Panc1 (cell line): ENCODE measurements around the gene HUS1. TPM values are rescaled to one million over a fixed set of nuclear protein-coding genes. Genes with fewer than 3 reads are reported as not detected.

ENCODE experiments used
- ATAC-seq: fragments of 200-7000 bp; cut with Tn5 transposase; 2 replicates; pipeline ENCODE4 v1.9.1; 2020; ENCODE audit warnings: mild to moderate bottlenecking, moderate library complexity
- BruUV-seq: library from RNA; stranded (reverse); fragments of 400-500 nt; replicated peaks from 2 replicates; lab custom pipeline; 2021; lab: Mats Ljungman, UMichigan
- CTCF ChIA-PET: fragments of 300-600 bp; sonication (Branson Sonifier 250); formaldehyde crosslinking; loops from one replicate; lab custom pipeline; 2022; ENCODE audit warnings: antibody characterized with exemption; lab: Charles Lee
- POLR2A ChIA-PET: fragments of 300-600 bp; sonication (Branson Sonifier 250); formaldehyde crosslinking; loops from one replicate; lab custom pipeline; 2022; ENCODE audit warnings: antibody characterized with exemption; lab: Charles Lee
- DNase-seq: peaks from one replicate; pipeline ENCODE4 v3.0.0-alpha.2; 2010; ENCODE audit warnings: low read depth, low spot score
- H3K27ac ChIP-seq: 2 replicates; pipeline ENCODE4 v1.5.1; 2011; ENCODE audit warnings: mild to moderate bottlenecking, low read length, inconsistent platforms
- H3K27me3 ChIP-seq: fragments of 200-500 bp; sonication (Bioruptor generic); 2 replicates; pipeline ENCODE4 v1.6.0; 2014; ENCODE audit warnings: low read length, inconsistent platforms; ENCODE audit not compliant: control insufficient read depth, insufficient read depth
- H3K36me3 ChIP-seq: fragments of 200-500 bp; sonication (Bioruptor generic); 2 replicates; pipeline ENCODE4 v1.5.1; 2014; ENCODE audit warnings: inconsistent platforms, mild to moderate bottlenecking, low read length, moderate library complexity; ENCODE audit not compliant: control insufficient read depth, insufficient read depth
- H3K4me1 ChIP-seq: 2 replicates; pipeline ENCODE4 v1.5.1; 2011; ENCODE audit warnings: inconsistent platforms, mild to moderate bottlenecking, low read length, moderate library complexity; ENCODE audit not compliant: control insufficient read depth, insufficient read depth
- H3K4me3 ChIP-seq, 2 experiments: 2 replicates each; pipeline ENCODE4 v1.5.1; 2011 to 2012; ENCODE audit warnings: low read depth in 2 of 2, low read length in 2 of 2, mild to moderate bottlenecking in 2 of 2, inconsistent platforms in 1 of 2, moderate library complexity in 1 of 2
- H3K9me3 ChIP-seq: fragments of 200-500 bp; sonication (Bioruptor generic); 2 replicates; pipeline ENCODE4 v1.5.1; 2014; ENCODE audit warnings: low read depth, mild to moderate bottlenecking, inconsistent platforms, low read length, moderate library complexity; ENCODE audit not compliant: control insufficient read depth, insufficient read depth
- CTCF ChIP-seq: fragments of 450-650 bp; IDR thresholded peaks from 2 replicates; pipeline ENCODE4 v1.5.1; 2017; ENCODE audit warnings: mild to moderate bottlenecking
- POLR2AphosphoS5 ChIP-seq: IDR thresholded peaks from 2 replicates; pipeline ENCODE4 v1.6.1; 2012; ENCODE audit warnings: mild to moderate bottlenecking, low read depth, low read length, moderate library complexity
- REST ChIP-seq, 2 experiments: IDR thresholded peaks; 2 replicates each; pipeline ENCODE4 v1.6.1; 2011 to 2012; ENCODE audit warnings: low read depth in 2 of 2, control low read depth in 1 of 2, low read length in 1 of 2, mild to moderate bottlenecking in 1 of 2, moderate library complexity in 1 of 2; ENCODE audit not compliant: insufficient read depth in 1 of 2
- SIN3A ChIP-seq: IDR thresholded peaks from 2 replicates; pipeline ENCODE4 v1.6.1; 2012; ENCODE audit warnings: low read depth, mild to moderate bottlenecking, low read length, moderate library complexity, borderline replicate concordance; ENCODE audit not compliant: insufficient read depth
- TCF7L2 ChIP-seq: IDR thresholded peaks from 2 replicates; pipeline ENCODE4 v1.6.1; 2011; ENCODE audit warnings: mild to moderate bottlenecking, low read depth, low read length, inconsistent platforms
- in situ Hi-C: cut with HindIII; loops from 2 replicates; pipeline ENCODE4 v1.10.0; 2016; ENCODE audit warnings: low sequenced_read_pairs, low pct_unique_long_range_greater_than_20kb
- intact Hi-C: fragments of 100-400 bp; cut with micrococcal nuclease; formaldehyde crosslinking; loops from one replicate; pipeline ENCODE4 v1.10.0; 2022; ENCODE audit not compliant: unreplicated experiment
- total RNA-seq: library from RNA; stranded (reverse); gene quantifications from one replicate; pipeline ENCODE4 v1.2.1, GENCODE V29; 2021; ENCODE audit not compliant: unreplicated experiment

HUS1 gene
- total RNA-seq, 1 experiment from 2014 or later, result 72.7 TPM

GRCh38 chr7:47944536-47945260 is 34.7 kb downstream of the HUS1 start:
- ChIA-PET POLR2A (no interaction called here), CTCF (interaction anchor here (0.5 to 1.8 kb wide), 10 partner anchors 23 to 691 kb away, joined by 3 to 17 read pairs (median 3); no protein-coding TSS in a partner anchor)
- Histone ChIP-seq H3K27me3 (no peaks in the 10 kb centered on the region), H3K9me3 (no peaks in the 10 kb centered on the region), H3K36me3 (no peaks in the 10 kb centered on the region), H3K27ac (peak overlapping the region; percentile 76), H3K4me3 (no peak overlapping the region), H3K4me1 (peaks cover 35% of the 10 kb centered on the region)
- DNase-seq (no peak), ATAC-seq (peak; percentile 48)
- no TSS peak for BruUV-seq
- intact Hi-C loops (loop anchor here (2.0 to 5.0 kb wide), 2 partner anchors 210 to 677 kb away; no protein-coding TSS in a partner anchor), in situ Hi-C loops (no loop called here)
- TF ChIP-seq CTCF (no peak), REST (IDR thresholded peaks at IDR 0.05; ENCODE audit: insufficient read depth in 1 of 2, low read depth in 2 of 2, low read length in 1 of 2) (no peak), POLR2AphosphoS5 (no peak), SIN3A (no peak), TCF7L2 (no peak)

GRCh38 chr7:47943676-47944474 is 35.5 kb downstream of the HUS1 start:
- H3K36me3 ChIP-seq, result no peaks in the 10 kb centered on the region
- intact Hi-C loops, result loop anchor here (2.0 kb wide), 1 partner anchor 211 kb away; no protein-coding TSS in a partner anchor

More at GRCh38 chr7:47943676-47944474, 35.5 kb downstream of the HUS1 start:
- H3K4me1 ChIP-seq, result peaks cover 41% of the 10 kb centered on the region
- H3K27me3 ChIP-seq, result no peaks in the 10 kb centered on the region
- ATAC-seq, result no peak
- BruUV-seq, result no TSS peak
- ChIA-PET CTCF (interaction anchor here (1.0 to 1.8 kb wide), 4 partner anchors 59 to 690 kb away, joined by 3 to 17 read pairs (median 5); no protein-coding TSS in a partner anchor), POLR2A (no interaction called here)
- TF ChIP-seq POLR2AphosphoS5 (no peak), REST (IDR thresholded peaks at IDR 0.05; ENCODE audit: insufficient read depth in 1 of 2, low read depth in 2 of 2, low read length in 1 of 2) (no peak), CTCF (no peak), SIN3A (no peak), TCF7L2 (no peak)
- in situ Hi-C loops, result no loop called here
- H3K27ac ChIP-seq, result peak overlapping the region; percentile 76
- no peaks in the 10 kb centered on the region for H3K9me3 ChIP-seq
- H3K4me3 ChIP-seq, result no peak overlapping the region
- no peak for DNase-seq
